ENCODE results near the gene DYNC1H1.

DYNC1H1 gene

DNA sequence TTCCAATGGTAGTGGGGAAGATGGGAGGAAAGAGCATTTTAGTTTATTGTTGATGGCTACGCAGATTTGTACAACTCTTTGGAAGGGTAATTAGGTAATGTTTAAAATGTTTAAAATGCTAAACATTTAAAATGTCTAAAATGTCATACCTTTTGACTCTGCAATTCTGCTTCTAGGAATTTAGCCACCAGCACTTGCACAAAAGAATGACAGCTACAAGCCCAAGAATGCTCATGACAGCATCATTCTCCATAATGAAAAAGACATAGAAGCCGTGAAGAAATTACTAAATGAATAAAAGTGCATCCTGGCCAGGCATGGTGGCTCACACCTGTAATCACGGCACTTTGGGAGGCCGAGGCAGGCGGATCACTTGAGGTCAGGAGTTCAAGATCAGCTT, 19.9 kb upstream of the DYNC1H1 start:
- DNase-seq (ENCODE audit: low read depth in 2 of 3, low spot score in 2 of 3) = no peak

DNA sequence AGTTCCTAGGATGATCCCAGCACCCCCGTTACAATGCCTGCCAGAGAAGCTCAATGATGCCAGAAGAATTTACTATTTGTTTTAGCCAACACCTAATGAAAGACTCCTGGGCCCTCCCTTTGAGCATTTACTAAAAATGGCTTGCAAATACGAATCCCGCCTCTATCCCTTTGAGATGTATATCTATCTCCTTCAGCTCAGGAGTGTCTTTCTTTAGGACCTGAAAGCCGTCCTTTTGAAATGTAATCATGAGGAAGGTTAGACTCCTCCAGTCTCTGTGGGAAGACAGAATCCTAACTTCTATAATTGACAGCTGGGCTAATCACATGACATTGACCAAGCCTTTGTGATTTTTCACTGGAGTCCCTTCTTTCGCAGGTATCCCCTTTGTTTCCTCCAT, 19.2 kb upstream of the DYNC1H1 start:
- DNase-seq (ENCODE audit: low read depth in 2 of 3, low spot score in 2 of 3) = no peak

DNA sequence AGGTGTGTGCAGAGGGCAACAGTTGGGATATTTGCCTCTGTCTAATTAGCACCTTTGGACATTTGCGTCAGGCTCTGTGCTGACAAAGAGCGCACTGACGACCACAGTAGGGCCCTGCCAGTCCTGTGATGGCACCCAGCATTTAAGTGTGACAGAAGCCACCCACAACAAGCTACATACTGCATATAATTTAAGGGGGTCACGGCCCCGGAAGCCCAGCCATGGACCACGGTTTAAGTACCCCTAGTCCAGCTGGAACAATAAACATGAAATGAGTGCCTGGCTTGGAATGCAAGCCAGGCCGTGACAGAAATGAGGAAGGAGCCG, 16.8 kb upstream of the DYNC1H1 start:
- DNase-seq (ENCODE audit: low read depth in 2 of 3, low spot score in 2 of 3) = no peak

DNA sequence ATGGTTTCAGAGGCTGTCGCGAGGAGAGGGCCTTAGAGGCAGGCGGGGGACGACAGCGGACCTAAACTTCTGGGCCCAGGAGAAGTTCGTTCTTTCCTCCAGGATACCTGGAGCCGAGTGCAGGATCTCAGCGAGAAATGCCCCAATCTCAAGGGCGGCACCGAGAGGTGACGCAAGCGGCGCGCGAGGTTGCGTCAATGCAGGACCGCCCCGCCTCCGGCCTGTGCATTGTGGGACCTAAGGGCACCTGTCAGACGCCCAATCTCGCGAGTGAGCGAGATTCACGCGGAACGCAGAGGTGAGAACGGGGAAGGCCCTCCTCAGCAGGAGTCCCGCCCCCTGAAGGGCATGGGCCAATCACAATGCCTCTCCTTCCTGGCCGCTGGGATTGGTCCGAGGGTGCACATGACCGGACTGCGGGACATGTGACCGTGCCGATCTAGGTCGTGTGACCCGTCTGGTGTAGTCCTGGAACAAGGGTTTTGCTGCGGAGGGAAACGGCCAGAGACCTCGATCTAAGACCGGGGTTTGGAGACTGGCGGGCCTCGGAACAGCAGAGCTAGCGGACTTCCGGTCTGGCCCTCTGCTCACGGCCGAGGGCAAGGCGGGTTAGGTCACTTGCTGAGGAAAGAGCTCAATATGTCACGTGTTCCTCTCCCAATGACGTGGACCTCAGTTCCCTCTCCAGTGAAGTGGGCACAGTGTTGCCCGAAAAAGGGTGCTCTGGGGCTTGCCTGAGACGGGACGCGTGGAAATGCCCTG, 16.3 kb upstream of the DYNC1H1 start:
- DNase-seq (ENCODE audit: low read depth in 2 of 3, low spot score in 2 of 3) = peak; percentile 96 to 99 (median 98)

DNA sequence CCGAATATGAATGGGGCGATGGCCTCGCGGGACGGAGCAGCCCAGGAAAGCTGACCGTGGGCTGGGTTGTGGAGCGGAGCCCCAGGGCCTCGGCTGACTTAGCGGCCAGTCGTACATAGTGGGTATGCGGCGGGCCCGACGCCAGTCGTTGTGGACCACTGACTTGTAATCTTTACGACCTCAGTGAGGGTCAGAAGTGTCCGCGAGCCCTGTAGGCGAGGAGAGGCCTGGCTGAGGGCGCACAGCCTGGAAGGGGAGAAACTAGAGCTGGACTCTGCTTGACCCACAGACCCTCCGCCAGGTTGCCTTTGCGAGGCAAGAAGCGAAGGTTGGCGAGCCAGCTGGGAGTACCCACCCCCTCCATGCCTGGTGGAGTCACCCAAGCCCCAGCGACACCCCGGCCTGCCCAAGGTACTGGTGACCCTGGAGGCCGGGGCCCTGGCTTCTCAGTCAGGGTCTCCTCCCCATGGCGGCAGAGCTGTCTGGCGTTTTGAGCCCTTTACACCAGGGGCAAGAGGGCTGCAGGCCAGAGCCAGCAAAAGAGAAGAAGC, 15.6 kb upstream of the DYNC1H1 start:
- DNase-seq (ENCODE audit: low read depth in 2 of 3, low spot score in 2 of 3) = no peak

DNA sequence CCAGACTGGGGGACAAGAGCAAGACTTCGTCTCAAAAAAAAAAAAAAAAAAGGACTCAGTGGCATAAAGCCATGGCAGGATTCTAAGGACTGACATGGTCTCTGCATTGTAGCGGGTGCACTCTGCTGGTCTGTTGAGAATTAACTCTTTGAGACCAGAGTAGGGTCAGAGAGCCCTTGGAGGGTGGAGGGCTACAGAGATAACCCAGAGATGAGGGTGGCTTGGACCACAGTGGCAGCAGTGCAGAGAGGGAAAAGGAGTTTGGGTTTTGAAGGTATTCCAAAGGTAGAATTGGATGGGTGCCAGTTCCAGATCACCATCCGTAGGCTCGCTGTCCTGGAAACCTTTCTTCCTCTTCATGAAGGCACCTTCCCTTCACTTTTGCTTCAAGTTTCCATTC, 14.3 kb upstream of the DYNC1H1 start:
- no peak for DNase-seq (ENCODE audit: low read depth in 2 of 3, low spot score in 2 of 3)

DNA sequence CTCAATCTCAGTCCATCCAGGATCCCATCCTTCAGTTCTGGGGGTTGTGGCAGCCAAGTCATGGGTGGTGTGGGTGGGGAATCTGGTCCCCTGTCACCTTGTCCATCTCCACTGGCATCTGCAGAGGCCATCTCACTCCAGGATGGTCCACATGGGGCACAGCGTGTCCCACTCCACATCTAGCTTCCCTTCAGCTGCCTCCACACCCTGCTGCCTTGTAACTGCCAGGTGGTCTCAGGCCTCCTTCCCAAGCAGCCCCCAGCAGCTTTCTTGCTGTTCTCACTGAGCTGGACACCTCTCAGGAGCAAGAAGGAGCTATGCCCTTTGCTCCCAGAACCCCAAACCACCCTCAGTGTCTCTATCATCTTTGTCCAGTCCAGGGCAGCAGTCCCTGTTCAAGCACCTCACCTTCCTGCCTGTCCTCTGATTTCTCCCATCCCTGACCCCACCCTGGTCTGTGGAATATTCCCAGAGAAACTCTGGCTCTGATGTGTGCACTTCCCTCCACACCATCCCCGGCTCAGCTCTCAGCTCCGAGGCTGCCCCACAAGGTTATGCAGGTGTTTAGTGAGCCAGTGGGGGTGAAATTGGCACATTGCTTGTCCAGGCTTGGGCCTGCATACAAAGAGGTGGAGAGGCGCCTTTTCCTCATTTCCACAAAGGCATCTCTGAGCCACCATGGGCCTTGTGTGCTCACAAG, 13.7 kb upstream of the DYNC1H1 start:
- DNase-seq (ENCODE audit: low read depth in 2 of 3, low spot score in 2 of 3) = no peak

DNA sequence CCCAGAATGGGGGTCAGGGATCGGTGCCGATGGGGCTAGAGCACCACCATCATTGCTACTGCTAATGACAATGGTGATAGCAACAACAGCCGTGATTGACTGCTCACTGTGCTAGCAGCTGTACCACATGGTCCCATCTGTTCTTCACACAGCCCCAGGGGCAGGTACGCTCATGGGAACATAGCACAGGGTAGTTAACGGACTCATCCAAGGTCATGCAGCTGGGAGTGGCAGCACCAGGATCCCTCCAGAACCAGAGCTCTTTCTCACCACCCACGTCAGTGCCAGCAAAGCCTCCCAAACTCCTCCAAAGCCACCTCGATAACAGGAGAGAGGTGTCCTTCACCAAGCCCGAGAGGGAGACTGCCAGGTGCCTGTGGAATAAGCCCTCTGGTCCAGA, 11.2 kb upstream of the DYNC1H1 start:
- no peak for DNase-seq (ENCODE audit: low read depth in 2 of 3, low spot score in 2 of 3)

DNA sequence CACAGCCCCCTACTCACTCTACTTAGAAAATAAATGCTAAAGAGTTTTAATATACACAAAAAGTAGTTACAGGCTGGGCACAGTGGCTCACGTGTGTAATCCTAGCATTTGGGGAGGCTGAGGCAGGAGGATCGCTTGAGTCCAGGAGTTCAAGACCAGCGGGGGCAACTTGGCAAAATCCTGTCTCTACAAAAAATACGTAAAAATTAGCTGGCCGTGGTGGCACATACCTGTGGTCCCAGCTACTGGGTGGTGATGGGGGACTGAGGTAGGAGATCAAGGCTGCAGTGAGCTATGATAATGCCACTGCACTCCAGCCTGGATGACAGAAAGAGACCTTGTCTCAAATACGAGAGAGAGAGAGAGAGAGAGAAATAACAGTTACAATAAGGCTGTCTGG, 9.9 kb upstream of the DYNC1H1 start:
- no peak for DNase-seq (ENCODE audit: low read depth in 2 of 3, low spot score in 2 of 3)

DNA sequence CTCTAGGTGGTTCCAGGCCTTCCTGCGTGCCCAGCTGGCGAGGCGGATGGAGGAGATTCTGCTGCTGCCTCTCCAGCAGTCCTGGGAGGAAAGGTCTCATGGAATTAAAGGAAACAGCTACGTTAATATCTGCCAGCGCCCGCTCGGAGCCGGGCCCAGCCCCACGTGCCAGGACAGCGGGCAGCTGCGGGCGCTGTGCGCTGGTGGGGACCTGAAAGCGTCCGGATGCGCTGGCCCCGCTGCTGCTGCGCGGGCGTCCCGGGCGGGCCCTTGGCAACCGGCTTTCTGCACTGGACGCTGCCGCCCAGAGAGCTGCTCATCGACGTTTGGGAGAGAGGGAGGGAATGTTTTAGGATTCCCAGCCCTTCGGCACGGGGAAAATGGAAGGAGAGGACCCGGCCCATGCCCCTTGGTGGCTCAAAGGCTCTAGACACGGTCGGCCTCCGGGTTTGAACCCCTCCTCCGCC, 8.6 kb upstream of the DYNC1H1 start:
- DNase-seq (ENCODE audit: low read depth in 2 of 3, low spot score in 2 of 3) = no peak

DNA sequence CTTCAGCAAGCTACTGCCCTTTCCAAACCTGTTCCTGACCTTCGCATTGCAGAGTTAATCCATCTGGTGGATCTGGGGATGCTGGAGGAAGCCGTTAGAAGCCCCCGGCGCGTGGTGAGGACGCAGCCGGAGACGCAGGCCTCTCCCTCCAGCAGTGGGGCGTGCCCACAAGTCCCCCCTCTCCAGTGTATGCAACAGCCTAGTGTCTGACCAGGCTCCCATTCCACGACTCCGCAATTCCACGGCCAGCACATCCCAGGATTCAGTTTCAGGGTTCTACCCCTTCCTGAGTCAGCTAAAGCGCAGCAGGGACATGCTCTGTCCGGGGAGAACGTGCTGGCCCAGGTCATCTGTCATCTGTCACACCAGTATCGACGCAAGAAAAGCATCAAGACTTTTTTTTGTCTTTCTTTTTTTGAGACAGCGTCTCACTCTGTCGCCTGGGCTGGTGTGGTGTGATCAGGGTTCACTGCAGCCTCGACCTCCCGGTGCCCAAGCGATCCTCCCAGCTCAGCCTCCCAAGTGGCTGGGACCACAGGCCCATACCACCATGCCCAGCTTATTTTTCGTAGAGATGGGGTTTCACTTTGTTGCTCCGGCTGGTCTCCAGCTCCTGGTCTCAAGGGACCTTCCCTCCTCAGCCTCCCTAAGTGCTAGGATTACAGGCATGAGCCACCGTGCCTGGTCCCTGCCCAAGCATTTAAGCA, 8.0 kb upstream of the DYNC1H1 start:
- no peak for DNase-seq (ENCODE audit: low read depth in 2 of 3, low spot score in 2 of 3)

DNA sequence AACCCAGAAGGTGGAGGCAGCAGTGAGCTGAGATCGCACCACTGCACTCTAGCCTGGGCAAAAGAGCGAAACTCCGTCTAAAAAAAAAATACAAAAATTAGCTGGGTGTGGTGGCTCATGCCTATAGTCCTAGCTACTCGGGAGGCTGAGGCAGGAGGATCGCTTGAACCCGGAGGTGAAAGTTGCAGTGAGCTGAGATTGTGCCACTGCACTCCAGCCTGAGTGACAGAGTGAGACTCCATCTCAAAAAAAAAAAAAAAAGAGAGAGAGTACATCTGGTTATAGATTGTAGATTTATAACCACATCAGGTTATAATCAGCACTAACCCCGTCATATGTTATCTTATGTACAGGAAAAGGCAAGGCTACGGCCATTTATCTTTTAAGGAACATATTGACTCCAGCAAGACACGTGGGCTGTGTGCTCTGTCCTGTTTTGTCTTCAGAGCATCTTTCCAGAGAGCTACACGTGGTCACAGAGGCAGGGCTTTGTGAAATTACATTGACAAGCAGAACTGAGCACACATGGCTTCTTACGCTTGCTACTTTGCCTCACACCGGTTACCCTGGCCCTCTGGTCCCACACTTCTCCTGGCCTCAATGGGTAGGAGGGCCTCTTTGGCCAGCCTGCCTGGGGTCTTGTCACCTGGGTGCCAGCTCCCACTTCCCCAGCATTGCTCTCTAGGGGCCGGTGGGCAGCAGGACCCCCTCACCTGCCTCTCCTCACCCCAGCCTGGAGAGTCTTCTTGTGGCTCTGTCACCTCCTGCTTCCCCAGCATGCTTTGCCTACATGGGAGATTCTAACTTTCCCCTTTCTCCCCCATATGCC, 6.8 kb upstream of the DYNC1H1 start:
- no peak for DNase-seq (ENCODE audit: low read depth in 2 of 3, low spot score in 2 of 3)

DNA sequence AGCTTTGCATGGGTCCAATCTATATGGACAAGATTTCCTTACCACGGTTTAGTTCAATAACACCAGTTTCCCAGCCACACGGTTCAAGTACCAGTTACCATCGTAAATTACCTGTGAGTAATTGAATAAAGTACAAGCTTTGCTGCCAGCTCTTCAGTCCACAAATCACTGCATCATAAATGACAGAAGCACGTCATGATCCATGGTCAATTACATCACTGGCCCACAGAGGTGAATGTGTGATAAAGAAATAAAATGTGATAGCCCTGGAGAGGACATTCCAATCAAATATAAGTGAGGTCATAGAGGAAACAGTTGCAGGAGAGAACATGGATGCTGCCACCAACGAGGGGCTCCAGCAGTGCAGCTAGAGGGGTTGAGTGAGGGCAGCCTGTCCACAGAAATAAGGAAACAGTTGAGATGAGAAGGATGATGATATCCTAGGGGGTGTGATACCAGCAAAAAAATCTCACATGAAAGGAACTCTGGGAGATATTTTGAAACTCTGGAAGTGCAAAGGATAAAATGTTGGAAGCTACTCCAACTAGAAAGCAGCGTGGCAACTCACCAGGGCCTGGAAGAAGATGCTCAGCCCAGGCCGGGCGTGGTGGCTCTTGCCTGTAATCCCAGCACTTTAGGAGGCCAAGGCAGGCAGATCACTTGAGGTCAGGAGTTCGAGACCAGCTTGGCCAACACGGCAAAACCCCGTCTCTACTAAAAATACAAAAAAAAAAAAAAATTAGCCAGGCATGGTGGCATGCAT, 5.8 kb upstream of the DYNC1H1 start:
- DNase-seq (ENCODE audit: low read depth in 2 of 3, low spot score in 2 of 3) = no peak

DNA sequence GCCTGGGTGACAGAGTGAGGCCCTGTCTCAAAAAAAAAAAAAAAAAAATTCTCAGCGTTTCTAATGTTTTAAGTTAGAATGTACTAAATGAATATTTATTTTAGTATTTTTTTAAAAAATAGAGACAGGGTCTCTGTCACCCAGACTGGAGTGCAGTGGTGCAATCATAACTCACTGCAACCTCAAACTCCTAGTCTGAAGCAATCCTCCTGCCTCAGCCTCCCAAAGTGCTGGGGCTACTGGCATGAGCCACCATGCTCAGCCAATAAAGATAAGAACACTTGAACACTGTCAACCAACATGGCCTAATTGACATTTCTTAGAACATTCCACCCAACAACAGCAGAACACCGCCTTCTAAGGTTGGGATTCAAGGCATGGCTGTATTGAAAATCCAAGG, 5.1 kb upstream of the DYNC1H1 start:
- DNase-seq (ENCODE audit: low read depth in 2 of 3, low spot score in 2 of 3) = no peak

DNA sequence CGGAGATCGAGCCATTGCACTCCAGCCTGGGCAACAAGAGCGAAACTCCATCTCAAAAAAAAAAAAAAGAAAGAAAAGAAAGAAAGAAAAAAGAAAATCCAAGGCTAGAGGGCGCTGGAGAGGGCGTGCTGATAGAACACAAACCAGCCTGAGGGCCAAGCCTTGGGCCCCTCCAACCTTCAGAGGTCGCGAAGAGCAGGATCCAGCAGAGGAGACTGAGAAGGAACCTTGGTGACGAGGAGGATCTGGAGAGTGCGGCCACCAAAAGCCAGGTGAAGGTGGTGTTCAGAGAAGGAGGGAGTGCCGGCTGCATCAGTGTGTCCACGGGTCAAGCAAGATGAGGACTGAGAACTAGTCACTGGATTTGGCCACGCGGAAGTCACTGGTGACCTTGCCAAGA, 4.1 kb upstream of the DYNC1H1 start:
- DNase-seq (ENCODE audit: low read depth in 2 of 3, low spot score in 2 of 3) = no peak

DNA sequence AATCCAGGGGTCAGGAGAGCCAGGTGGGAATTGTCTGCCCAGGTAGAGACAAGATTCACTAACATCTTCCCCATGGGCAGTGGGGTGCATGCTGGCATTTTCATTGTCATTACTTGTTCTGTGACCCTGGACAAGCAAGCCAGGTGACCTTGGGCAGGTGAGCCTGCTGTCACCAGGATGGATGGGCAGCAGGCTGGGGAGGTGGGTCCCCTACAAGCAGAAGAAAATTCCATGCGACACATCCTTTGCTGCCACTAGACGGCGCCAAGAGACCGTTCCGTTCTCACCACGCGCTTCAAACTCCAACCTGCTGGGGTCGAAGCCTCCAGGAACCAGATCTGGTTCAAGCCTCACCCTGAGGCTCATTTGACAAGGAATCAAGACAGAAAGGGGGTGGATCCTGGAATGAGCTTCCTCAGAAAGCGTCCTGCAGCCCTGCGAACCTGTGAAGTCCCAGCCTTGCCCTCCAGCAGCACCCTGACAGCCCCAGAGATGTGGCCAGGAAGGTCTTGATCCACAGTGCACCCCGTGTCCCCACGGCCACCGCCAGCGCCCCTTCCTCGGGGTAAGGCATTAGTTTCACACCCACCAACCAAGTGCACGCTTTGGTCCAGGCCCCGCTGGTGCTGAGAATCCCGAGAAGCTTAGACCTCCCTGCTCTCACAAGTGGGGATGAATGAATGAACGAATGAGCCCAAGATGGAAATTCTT, 3.2 kb upstream of the DYNC1H1 start:
- peak; percentile 40 to 58 (median 43) for DNase-seq (ENCODE audit: low read depth in 2 of 3, low spot score in 2 of 3)

DNA sequence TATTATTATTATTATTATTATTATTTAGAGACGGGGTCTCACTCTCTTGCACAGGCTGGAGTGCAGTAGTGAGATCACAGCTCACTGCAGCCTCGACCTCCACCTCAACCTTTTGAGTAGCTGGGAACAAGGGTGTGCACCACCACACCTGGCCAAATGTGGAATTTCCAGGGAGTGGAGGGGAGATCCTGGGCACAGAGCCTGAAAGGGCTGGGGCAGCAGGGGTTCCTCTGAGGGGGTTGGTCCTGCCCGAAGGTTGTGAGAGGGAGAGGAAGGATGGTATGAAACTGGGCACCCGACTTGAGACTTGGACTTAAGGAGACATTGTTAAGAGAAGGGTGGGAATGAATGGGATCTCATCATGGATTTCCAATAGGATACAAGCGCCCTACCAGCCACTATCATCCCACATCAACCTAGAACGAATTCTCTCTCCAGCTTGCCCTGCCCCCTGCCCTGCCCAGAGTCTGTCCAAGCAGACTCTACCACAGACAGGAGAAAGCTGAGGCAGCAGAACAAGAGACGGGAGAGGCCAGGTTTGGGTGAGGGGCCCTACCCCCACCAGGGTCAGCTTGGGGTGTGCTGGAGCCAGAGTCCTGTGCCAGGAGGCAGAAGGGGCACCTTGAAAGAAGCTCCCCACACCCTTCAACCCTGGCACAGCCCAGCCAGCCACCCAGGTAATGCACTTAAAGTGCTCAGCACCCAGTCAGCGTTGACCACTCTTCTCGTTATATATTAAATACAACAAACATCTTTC, 2.4 kb upstream of the DYNC1H1 start:
- DNase-seq (ENCODE audit: low read depth in 2 of 3, low spot score in 2 of 3) = no peak

DNA sequence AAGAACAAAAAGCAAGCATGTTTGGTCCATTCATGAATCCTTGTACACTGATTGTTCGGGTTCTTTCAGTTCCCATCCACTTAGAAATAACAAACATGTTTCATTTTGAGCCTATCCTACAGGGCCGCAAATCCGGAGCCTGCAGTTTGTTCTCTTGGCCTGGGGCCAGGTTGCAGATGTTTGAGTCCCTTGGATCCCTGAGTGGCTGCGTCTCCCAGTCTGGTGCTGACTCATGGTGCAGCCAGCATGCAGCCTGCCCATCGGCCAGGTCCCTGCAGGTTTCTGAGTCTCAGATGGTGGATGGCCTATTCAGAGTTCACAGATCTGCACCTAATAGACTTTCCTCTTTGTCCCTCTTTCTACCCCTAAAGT, 1.9 kb upstream of the DYNC1H1 start:
- DNase-seq (ENCODE audit: low read depth in 2 of 3, low spot score in 2 of 3) = no peak

DNA sequence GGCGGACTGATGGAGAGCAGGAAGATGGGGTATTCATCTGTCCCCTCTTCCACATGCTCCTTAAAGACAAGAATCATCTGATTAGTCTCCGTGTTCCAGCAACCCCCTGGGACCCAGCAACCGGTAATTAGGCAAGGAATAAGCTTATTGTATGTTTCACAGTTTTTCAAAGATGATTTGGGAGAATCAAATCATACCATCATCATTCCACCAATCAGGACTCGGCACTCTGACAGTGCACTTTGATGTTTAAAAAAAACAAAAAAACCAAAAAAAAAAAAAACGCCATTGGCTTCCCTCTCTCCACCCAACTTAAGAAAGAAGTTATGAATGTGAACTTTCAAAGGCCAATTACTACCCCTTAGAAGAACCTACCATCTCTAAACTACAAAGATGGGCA, 1.3 kb upstream of the DYNC1H1 start:
- no peak for DNase-seq (ENCODE audit: low read depth in 2 of 3, low spot score in 2 of 3)

Data from activated CD8-positive, alpha-beta memory T cell treated with anti-CD3 and anti-CD28 coated beads for 48 hours (primary cell).